ENCODE measurements around the gene RPL22L1. TPM values are rescaled to one million over a fixed set of nuclear protein-coding genes. Genes with fewer than 3 reads are reported as not detected.

RPL22L1 gene
- total RNA-seq, result 10 to 100 TPM; 41.9 to 53.8 (median 44.8) TPM
- 146 TPM for total RNA-seq (2013)

DNA sequence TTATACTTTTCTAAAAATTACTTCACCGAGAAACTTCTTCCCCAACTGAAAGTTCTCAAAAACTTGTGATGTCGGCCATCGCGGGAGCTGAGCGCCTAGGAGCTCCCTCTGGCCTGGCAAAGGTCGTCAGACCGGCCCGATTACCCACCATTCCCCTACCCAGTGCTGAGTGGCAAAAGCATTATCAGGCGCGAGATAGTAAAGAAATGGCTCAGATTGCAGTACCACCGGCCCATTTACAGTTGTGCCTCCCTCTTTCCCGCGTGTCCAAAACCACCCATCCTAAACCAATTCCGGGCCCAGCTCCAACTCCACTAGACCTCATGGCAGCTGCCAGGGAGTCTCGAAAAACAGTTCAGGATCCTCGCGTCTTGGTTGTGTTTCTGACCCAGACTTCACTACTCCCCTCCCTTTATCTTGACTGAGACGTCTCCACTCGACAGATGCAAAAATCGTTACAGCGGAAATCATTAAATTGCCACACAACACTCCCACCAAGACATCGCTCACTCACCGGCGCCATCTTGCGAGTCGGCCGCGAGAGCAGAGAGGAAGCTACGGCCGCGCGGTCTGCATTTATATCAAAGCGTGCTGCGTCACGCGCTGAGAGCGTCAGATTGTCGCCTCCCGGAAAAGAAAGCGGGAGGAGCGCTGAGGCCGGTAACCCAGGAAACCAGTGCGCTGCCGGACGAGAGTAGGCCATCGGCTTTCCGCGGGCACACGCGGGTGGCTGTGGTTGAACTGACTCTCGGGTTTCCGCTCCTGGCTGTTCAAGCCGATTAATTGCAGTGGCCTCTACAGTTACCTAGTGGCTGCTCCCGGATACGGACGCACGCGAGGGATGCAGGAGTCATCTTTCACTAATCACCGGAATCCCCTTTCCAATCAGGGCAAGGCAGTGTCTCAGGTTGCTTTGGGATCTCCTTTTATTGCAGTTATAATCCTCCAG lies at the start of gene RPL22L1:
Gene RPL22L1, minus strand, starts transcription at position 551 of the 949 bp plus-strand sequence. Its CDS starts 28 bp downstream, at position 523.
- H3K4me3 Mint-ChIP-seq, result peak within 1 kb of the TSS; percentile 100
- Histone ChIP-seq H3K27ac (ENCODE audit: low read length) (peak within 1 kb of the TSS; percentile 82), H3K27me3 (ENCODE audit: control insufficient read depth, insufficient read depth, low read length) (no peaks in the 10 kb centered on the region), H3K4me3 (ENCODE audit: low read length) (peak within 1 kb of the TSS; percentile 59), H3K36me3 (ENCODE audit: control insufficient read depth, insufficient read depth, low read length) (peaks cover 30% of the 10 kb centered on the region), H3K4me1 (ENCODE audit: control insufficient read depth, insufficient read depth, low read length) (peaks cover 14% of the 10 kb centered on the region), H3K9me3 (ENCODE audit: control insufficient read depth, insufficient read depth, low read length) (no peaks in the 10 kb centered on the region)
- H3K36me3 Mint-ChIP-seq, result peaks cover 10% of the 10 kb centered on the region
- peaks cover 30% of the 10 kb centered on the region in 2 donors for H3K4me1 Mint-ChIP-seq
- ATAC-seq (peak; percentile 92 to 96 (median 95)), DNase-seq (peak; percentile 89 to 97)
- WGBS (ENCODE audit: insufficient coverage), result under 1% methylated on average over 59 of the region's 59 CpGs
- no peaks in the 10 kb centered on the region for H3K9me3 Mint-ChIP-seq
- no peaks in the 10 kb centered on the region for H3K27me3 Mint-ChIP-seq (ENCODE audit: low read depth in 2 of 2)
- intact Hi-C loops (cut with micrococcal nuclease), result loop anchor here (1.0 to 5.0 kb wide), 2 partner anchors 38 to 1098 kb away; partner anchors contain the start of genes EIF5A2 and MYNN
- TF ChIP-seq, protein P1, sequence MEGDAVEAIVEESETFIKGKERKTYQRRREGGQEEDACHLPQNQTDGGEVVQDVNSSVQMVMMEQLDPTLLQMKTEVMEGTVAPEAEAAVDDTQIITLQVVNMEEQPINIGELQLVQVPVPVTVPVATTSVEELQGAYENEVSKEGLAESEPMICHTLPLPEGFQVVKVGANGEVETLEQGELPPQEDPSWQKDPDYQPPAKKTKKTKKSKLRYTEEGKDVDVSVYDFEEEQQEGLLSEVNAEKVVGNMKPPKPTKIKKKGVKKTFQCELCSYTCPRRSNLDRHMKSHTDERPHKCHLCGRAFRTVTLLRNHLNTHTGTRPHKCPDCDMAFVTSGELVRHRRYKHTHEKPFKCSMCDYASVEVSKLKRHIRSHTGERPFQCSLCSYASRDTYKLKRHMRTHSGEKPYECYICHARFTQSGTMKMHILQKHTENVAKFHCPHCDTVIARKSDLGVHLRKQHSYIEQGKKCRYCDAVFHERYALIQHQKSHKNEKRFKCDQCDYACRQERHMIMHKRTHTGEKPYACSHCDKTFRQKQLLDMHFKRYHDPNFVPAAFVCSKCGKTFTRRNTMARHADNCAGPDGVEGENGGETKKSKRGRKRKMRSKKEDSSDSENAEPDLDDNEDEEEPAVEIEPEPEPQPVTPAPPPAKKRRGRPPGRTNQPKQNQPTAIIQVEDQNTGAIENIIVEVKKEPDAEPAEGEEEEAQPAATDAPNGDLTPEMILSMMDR (IDR thresholded peaks at IDR 0.05), result no peak
- peak within 1 kb of the TSS; percentile 98 to 100 for H3K27ac Mint-ChIP-seq

DNA sequence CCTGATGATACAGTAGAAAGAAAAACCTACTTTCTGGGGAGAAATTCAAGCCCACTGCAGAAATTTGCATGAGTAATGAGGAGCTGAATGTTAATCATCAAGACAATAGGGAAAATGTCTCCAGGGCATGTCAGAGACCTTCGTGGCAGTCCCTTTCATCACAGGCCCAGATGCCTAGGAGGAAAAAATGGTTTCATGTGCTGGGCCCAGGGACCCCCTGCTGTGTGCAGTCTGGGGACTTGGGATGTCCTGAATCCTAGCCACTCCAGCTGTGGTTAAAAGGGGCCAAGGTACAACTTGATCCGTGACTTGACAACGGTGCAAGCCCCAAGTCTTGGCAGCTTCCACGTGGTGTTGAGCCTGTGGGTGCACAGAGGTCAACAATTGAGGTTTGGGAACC lies 48.7 kb upstream of the RPL22L1 start:
- H3K27me3 Mint-ChIP-seq (ENCODE audit: low read depth in 2 of 2), result peaks cover 16 to 38% of the 10 kb centered on the region in 2 donors
- Histone ChIP-seq H3K27ac (ENCODE audit: low read length) (no peak overlapping the region), H3K36me3 (ENCODE audit: control insufficient read depth, insufficient read depth, low read length) (no peaks in the 10 kb centered on the region), H3K4me3 (ENCODE audit: low read length) (no peak overlapping the region), H3K9me3 (ENCODE audit: control insufficient read depth, insufficient read depth, low read length) (peaks cover 10% of the 10 kb centered on the region), H3K4me1 (ENCODE audit: control insufficient read depth, insufficient read depth, low read length) (no peaks in the 10 kb centered on the region), H3K27me3 (ENCODE audit: control insufficient read depth, insufficient read depth, low read length) (no peaks in the 10 kb centered on the region)
- no peak overlapping the region for H3K27ac Mint-ChIP-seq
- TF ChIP-seq, protein P1 (IDR thresholded peaks at IDR 0.05), result no peak
- 79% methylated on average over 4 of the region's 4 CpGs for WGBS (ENCODE audit: insufficient coverage)
- peaks cover 3 to 9% of the 10 kb centered on the region in 2 donors for H3K9me3 Mint-ChIP-seq
- no peaks in the 10 kb centered on the region for H3K4me1 Mint-ChIP-seq
- intact Hi-C loops (cut with micrococcal nuclease), result no loop called here
- H3K36me3 Mint-ChIP-seq, result peaks cover 7% of the 10 kb centered on the region
- DNase-seq (no peak), ATAC-seq (no peak)
- H3K4me3 Mint-ChIP-seq, result no peak overlapping the region

DNA sequence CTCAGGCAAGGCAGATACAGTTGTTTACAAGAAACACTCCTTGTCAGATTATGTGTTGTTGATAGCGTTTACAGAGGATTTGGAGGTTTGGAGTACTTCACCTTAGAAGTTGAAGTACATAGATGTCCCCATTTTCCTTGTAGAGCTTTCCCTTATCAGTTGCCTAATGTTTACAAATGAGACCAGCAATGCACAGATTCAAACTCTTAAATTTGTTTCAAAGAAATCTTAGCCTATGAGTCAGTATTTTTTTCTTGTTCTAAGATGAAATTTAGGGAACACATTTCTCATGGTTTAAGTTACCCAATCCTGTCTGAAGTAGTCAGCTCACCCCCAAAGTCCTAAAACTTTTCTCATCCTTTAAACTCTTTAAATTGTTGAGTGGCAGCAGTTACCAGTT lies 44.7 kb upstream of the RPL22L1 start:
- Mint-ChIP-seq H3K4me1 (no peaks in the 10 kb centered on the region), H3K27me3 (ENCODE audit: low read depth in 2 of 2) (peaks cover 7 to 13% of the 10 kb centered on the region in 2 donors), H3K9me3 (peaks cover 0 to 7% of the 10 kb centered on the region in 2 donors), H3K4me3 (no peak overlapping the region), H3K27ac (no peak overlapping the region), H3K36me3 (peaks cover 7% of the 10 kb centered on the region)
- intact Hi-C loops (cut with micrococcal nuclease), result no loop called here
- ATAC-seq (no peak), DNase-seq (no peak)
- no peaks in the 10 kb centered on the region for H3K4me1 ChIP-seq (ENCODE audit: control insufficient read depth, insufficient read depth, low read length)
- H3K9me3 ChIP-seq (ENCODE audit: control insufficient read depth, insufficient read depth, low read length), result peaks cover 13% of the 10 kb centered on the region
- no peaks in the 10 kb centered on the region for H3K27me3 ChIP-seq (ENCODE audit: control insufficient read depth, insufficient read depth, low read length)
- TF ChIP-seq, protein P1 (IDR thresholded peaks at IDR 0.05), result no peak
- H3K36me3 ChIP-seq (ENCODE audit: control insufficient read depth, insufficient read depth, low read length), result no peaks in the 10 kb centered on the region
- no peak overlapping the region for H3K27ac ChIP-seq (ENCODE audit: low read length)
- 78% methylated on average over 1 of the region's 1 CpG for WGBS (ENCODE audit: insufficient coverage)
- no peak overlapping the region for H3K4me3 ChIP-seq (ENCODE audit: low read length)

All from natural killer cell (primary cell).